CD4-positive, alpha-beta T cell (primary cell): ENCODE data around the gene ZBTB7C. TPM values are rescaled to one million over a fixed set of nuclear protein-coding genes. Genes with fewer than 3 reads are reported as not detected.

Experiments used
- ATAC-seq: fragments of 200-7000 bp; cut with Tn5 transposase; one replicate; pipeline ENCODE4 v1.10.0; 2022; ENCODE audit warnings: mild to moderate bottlenecking; ENCODE audit not compliant: poor library complexity
- CTCF ChIA-PET: fragments of 350-600 bp; sonication (Branson Sonifier 250); formaldehyde crosslinking; loops from one replicate; lab custom pipeline; 2021; ENCODE audit warnings: antibody characterized with exemption, inconsistent platforms; lab: Charles Lee
- POLR2A ChIA-PET: fragments of 350-600 bp; sonication (Branson Sonifier 250); formaldehyde crosslinking; loops from one replicate; lab custom pipeline; 2021; ENCODE audit warnings: antibody characterized with exemption, inconsistent platforms; lab: Charles Lee
- DNase-seq, 14 experiments: peaks; one replicate each; pipeline ENCODE4 v3.0.0-alpha.2; 2013 to 2020; ENCODE audit warnings: mixed read lengths in 2 of 14
- H3K27ac ChIP-seq, 2 donors: one replicate each; pipeline versions ENCODE4 v1.5.1 to v1.7.0; 2013; ENCODE audit warnings: low read length in 2 of 2, low read depth in 1 of 2, mild to moderate bottlenecking in 1 of 2
- H3K27me3 ChIP-seq, 2 experiments: 1 replicate in 1 of 2; 2 replicates in 1 of 2; pipeline versions ENCODE4 v1.6.1 to v1.7.0; 2013; ENCODE audit warnings: low read length in 2 of 2, control low read depth in 1 of 2, mild to moderate bottlenecking in 1 of 2, moderate library complexity in 1 of 2; ENCODE audit not compliant: insufficient read depth in 2 of 2, control insufficient read depth in 1 of 2
- H3K36me3 ChIP-seq: one replicate; pipeline ENCODE4 v1.6.1; 2013; ENCODE audit warnings: low read length, control low read depth; ENCODE audit not compliant: insufficient read depth
- H3K4me1 ChIP-seq: one replicate; pipeline ENCODE4 v1.6.1; 2013; ENCODE audit warnings: low read length, control low read depth; ENCODE audit not compliant: insufficient read depth
- H3K4me3 ChIP-seq: one replicate; pipeline ENCODE4 v1.5.1; 2013; ENCODE audit warnings: mild to moderate bottlenecking, low read length, moderate library complexity
- H3K9me3 ChIP-seq, 2 experiments: 1 replicate in 1 of 2; 2 replicates in 1 of 2; pipeline versions ENCODE4 v1.6.1 to v1.7.0; 2013; ENCODE audit warnings: low read length in 2 of 2, mild to moderate bottlenecking in 2 of 2, control low read depth in 1 of 2, moderate library complexity in 1 of 2; ENCODE audit not compliant: control insufficient read depth in 1 of 2, insufficient read depth in 1 of 2
- H3K27ac Mint-ChIP-seq: one replicate; pipeline ENCODE4 v1.8.0; 2020; ENCODE audit warnings: mixed read lengths
- H3K27me3 Mint-ChIP-seq: one replicate; pipeline ENCODE4 v1.8.0; 2021; ENCODE audit warnings: mixed read lengths
- H3K36me3 Mint-ChIP-seq: one replicate; pipeline ENCODE4 v1.8.0; 2021; ENCODE audit warnings: low read depth, mixed read lengths
- H3K4me1 Mint-ChIP-seq: one replicate; pipeline ENCODE4 v1.8.0; 2021; ENCODE audit warnings: low read depth, mixed read lengths
- H3K4me3 Mint-ChIP-seq: one replicate; pipeline ENCODE4 v1.8.0; 2020; ENCODE audit warnings: mild to moderate bottlenecking, mixed read lengths
- H3K9me3 Mint-ChIP-seq: one replicate; pipeline ENCODE4 v1.8.0; 2020; ENCODE audit warnings: mixed read lengths
- CTCF ChIP-seq: fragments of 200-600 bp; IDR thresholded peaks from one replicate; pipeline ENCODE4 v1.8.0; 2022; ENCODE audit warnings: antibody characterized with exemption, mild to moderate bottlenecking
- intact Hi-C, 2 experiments: fragments of 100-400 bp; cut with DNase I in 1 of 2; cut with micrococcal nuclease in 1 of 2; formaldehyde crosslinking; loops; one replicate each; pipeline versions ENCODE4 v1.15.1 to v1.9.0; 2023 to 2025; cut with DNase I, micrococcal nuclease
- total RNA-seq, 174 experiments: library from RNA in 2 of 174; stranded (reverse) in 2 of 174; gene quantifications; one replicate each; pipeline ENCODE4 v1.2.3 and lab custom pipeline; 2021 to 2026

The ZBTB7C gene
- total RNA-seq, 2 experiments from 2014 or later, result not detected

DNA sequence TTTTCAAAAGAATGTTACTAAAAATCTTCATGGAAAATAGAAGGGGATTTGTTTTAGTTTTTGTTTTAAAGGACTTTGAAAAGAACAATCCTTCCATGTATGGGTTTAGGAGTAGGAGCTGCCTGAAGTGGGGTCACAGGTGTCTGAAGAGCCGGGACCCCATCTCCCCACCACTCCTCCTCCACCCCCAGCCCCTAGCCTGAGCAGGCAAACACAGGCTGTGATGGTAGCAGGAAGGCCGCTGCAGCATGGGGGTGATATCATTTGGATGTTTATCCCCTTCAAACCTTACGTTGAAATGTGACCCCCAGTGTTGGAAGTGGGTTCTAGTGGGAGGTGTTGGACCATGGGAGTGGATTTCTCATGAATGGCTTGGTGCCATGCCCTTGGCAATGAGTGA, 93.0 kb downstream of the ZBTB7C start:
- Mint-ChIP-seq H3K27me3 (peaks cover 25% of the 10 kb centered on the region), H3K27ac (no peak overlapping the region), H3K36me3 (no peaks in the 10 kb centered on the region), H3K9me3 (no peaks in the 10 kb centered on the region), H3K4me3 (no peak overlapping the region), H3K4me1 (no peaks in the 10 kb centered on the region)
- no peak for ATAC-seq
- no peak for DNase-seq
- Histone ChIP-seq H3K4me3 (no peak overlapping the region), H3K27ac (no peak overlapping the region), H3K4me1 (no peaks in the 10 kb centered on the region), H3K27me3 (peaks cover 0 to 4% of the 10 kb centered on the region in 2 experiments), H3K9me3 (no peaks in the 10 kb centered on the region), H3K36me3 (no peaks in the 10 kb centered on the region)
- CTCF ChIA-PET, result no interaction called here
- intact Hi-C loops, result no loop called here
- TF ChIP-seq CTCF, result no peak
- POLR2A ChIA-PET, result no interaction called here

DNA sequence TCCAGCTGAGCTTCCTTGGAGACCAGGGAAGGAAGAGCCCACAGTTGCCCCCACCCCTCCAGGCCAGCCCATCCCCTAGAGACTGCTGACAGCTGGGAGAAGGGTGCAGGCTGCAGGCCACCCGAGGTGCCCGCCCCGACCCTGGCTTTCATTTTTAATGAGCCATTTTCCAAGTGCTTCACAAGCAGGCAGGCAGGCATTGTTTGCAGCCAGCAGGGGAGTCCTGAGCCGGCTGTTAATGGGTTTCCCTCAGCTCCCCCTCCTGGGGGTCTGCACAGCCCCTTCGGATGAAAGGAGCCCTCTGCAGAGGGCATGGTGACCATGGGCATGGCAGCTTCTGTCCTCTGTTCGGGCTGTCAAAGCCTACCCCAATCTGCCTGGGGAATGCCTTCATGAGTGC, 94.5 kb downstream of the ZBTB7C start:
- Mint-ChIP-seq H3K4me3 (no peak overlapping the region), H3K36me3 (no peaks in the 10 kb centered on the region), H3K27me3 (peaks cover 28% of the 10 kb centered on the region), H3K27ac (no peak overlapping the region), H3K9me3 (no peaks in the 10 kb centered on the region), H3K4me1 (no peaks in the 10 kb centered on the region)
- ATAC-seq (no peak), DNase-seq (no peak)
- intact Hi-C loops, result no loop called here
- Histone ChIP-seq H3K36me3 (no peaks in the 10 kb centered on the region), H3K4me3 (no peak overlapping the region), H3K27ac (no peak overlapping the region), H3K9me3 (no peaks in the 10 kb centered on the region), H3K4me1 (no peaks in the 10 kb centered on the region), H3K27me3 (peaks cover 0 to 4% of the 10 kb centered on the region in 2 experiments)
- ChIA-PET CTCF (no interaction called here), POLR2A (no interaction called here)
- no peak for TF ChIP-seq CTCF

DNA sequence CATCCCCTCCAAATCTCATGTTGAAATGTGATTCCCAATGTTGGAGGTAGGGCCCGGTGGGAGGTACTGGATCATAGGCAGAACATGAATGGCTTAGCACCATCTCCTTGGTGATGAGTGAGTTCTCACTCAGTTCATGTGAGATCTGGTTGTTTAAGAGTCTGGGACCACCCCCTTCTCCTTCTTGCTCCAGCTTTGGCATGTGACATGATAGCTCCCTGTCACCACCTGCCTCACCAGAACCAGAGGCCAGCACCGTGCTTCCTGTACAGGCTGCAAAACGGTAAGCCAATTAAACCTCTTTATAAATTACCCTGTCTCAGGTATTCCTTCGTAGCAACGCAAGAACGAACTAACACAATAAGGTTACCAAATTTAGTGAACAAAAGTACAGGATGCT, 95.4 kb downstream of the ZBTB7C start:
- intact Hi-C loops, result no loop called here
- Mint-ChIP-seq H3K4me1 (no peaks in the 10 kb centered on the region), H3K9me3 (no peaks in the 10 kb centered on the region), H3K27ac (no peak overlapping the region), H3K27me3 (peaks cover 29% of the 10 kb centered on the region), H3K36me3 (no peaks in the 10 kb centered on the region), H3K4me3 (no peak overlapping the region)
- Histone ChIP-seq H3K27ac (no peak overlapping the region), H3K4me3 (no peak overlapping the region), H3K27me3 (peaks cover 0 to 4% of the 10 kb centered on the region in 2 experiments), H3K4me1 (no peaks in the 10 kb centered on the region), H3K9me3 (no peaks in the 10 kb centered on the region), H3K36me3 (no peaks in the 10 kb centered on the region)
- DNase-seq (no peak), ATAC-seq (no peak)
- POLR2A ChIA-PET, result no interaction called here
- CTCF ChIA-PET, result no interaction called here
- TF ChIP-seq CTCF, result no peak
